Measurements from ENCODE around the gene EXD3. TPM values are rescaled to one million over a fixed set of nuclear protein-coding genes. Genes with fewer than 3 reads are reported as not detected.
A peak's percentile ranks its signal among the peaks of the same experiment; 100 is the strongest.

Gene EXD3
- total RNA-seq, 1 donor from 2014 or later = 19.9 TPM

GRCh38 chr9:137427454-137428310 lies 4.7 kb upstream of the EXD3 start:
- H3K27me3 Mint-ChIP-seq (ENCODE audit: unreplicated experiment) = peaks cover 10% of the 10 kb centered on the region
- H3K4me3 Mint-ChIP-seq (ENCODE audit: unreplicated experiment) = no peak overlapping the region
- no peak for TF ChIP-seq CTCF (IDR thresholded peaks at IDR 0.05; ENCODE audit: unreplicated experiment)
- no peaks in the 10 kb centered on the region for H3K4me1 Mint-ChIP-seq (ENCODE audit: unreplicated experiment)
- no peak for DNase-seq (ENCODE audit: low spot score)
- no peaks in the 10 kb centered on the region for H3K36me3 Mint-ChIP-seq (ENCODE audit: low read depth, unreplicated experiment)
- no peaks in the 10 kb centered on the region for H3K9me3 Mint-ChIP-seq (ENCODE audit: unreplicated experiment)
- no peak overlapping the region for H3K27ac Mint-ChIP-seq (ENCODE audit: unreplicated experiment)

GRCh38 chr9:137426018-137426681 lies 3.2 kb upstream of the EXD3 start:
- Mint-ChIP-seq H3K27ac (ENCODE audit: unreplicated experiment) (no peak overlapping the region), H3K9me3 (ENCODE audit: unreplicated experiment) (no peaks in the 10 kb centered on the region), H3K4me3 (ENCODE audit: unreplicated experiment) (no peak overlapping the region), H3K36me3 (ENCODE audit: low read depth, unreplicated experiment) (no peaks in the 10 kb centered on the region), H3K4me1 (ENCODE audit: unreplicated experiment) (peaks cover 4% of the 10 kb centered on the region), H3K27me3 (ENCODE audit: unreplicated experiment) (peaks cover 13% of the 10 kb centered on the region)
- DNase-seq (ENCODE audit: low spot score) = no peak
- no peak for TF ChIP-seq CTCF (IDR thresholded peaks at IDR 0.05; ENCODE audit: unreplicated experiment)

- Mint-ChIP-seq H3K36me3 (ENCODE audit: low read depth, unreplicated experiment) (no peaks in the 10 kb centered on the region), H3K27me3 (ENCODE audit: unreplicated experiment) (peaks cover 13% of the 10 kb centered on the region), H3K4me1 (ENCODE audit: unreplicated experiment) (peaks cover 4% of the 10 kb centered on the region), H3K9me3 (ENCODE audit: unreplicated experiment) (no peaks in the 10 kb centered on the region), H3K27ac (ENCODE audit: unreplicated experiment) (no peak overlapping the region), H3K4me3 (ENCODE audit: unreplicated experiment) (no peak overlapping the region)
- peak; percentile 53 for TF ChIP-seq CTCF (IDR thresholded peaks at IDR 0.05; ENCODE audit: unreplicated experiment)
- DNase-seq (ENCODE audit: low spot score) = no peak
Measured at GRCh38 chr9:137423514-137424291, 741 bp upstream of the EXD3 start.

- no peak for DNase-seq (ENCODE audit: low spot score)
- H3K27me3 Mint-ChIP-seq (ENCODE audit: unreplicated experiment) = peaks cover 13% of the 10 kb centered on the region
- H3K4me1 Mint-ChIP-seq (ENCODE audit: unreplicated experiment) = peaks cover 4% of the 10 kb centered on the region
- no peak overlapping the region for H3K27ac Mint-ChIP-seq (ENCODE audit: unreplicated experiment)
- TF ChIP-seq CTCF (IDR thresholded peaks at IDR 0.05; ENCODE audit: unreplicated experiment) = no peak
- H3K36me3 Mint-ChIP-seq (ENCODE audit: low read depth, unreplicated experiment) = no peaks in the 10 kb centered on the region
- no peaks in the 10 kb centered on the region for H3K9me3 Mint-ChIP-seq (ENCODE audit: unreplicated experiment)
- H3K4me3 Mint-ChIP-seq (ENCODE audit: unreplicated experiment) = peak overlapping the region; percentile 92
Measured at GRCh38 chr9:137421838-137422603, 941 bp downstream of the EXD3 start.

Data from endothelial cell (in vitro differentiated cells).